ENCODE results near the gene RGS7.

The RGS7 gene

DNA sequence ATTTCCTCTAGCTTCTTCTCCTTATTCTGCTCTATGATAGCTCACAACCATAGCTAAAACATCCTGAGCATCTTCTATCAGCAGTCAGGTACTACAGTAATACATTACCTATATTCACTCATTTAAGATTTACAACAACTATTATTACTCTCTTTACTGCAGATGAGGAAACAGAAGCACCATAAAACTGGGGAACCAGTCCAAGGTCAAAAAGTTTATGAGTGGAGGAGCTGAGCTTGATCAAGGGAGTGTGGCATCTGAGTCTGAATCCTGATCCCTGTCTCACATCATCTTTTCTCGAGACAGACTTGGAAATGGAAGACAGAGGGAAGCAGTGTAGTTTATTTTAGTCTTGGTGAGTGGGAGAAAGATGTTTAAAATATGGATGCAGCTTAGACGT, 288.6 kb downstream of the RGS7 start:
- Histone ChIP-seq H3K4me2 (ENCODE audit: low read depth, low read length, poor library complexity, severe bottlenecking) (no peak overlapping the region), H3K9me2 (replicated peaks; ENCODE audit: low read depth, low read length) (no peaks in the 10 kb centered on the region)
- no peak for TF ChIP-seq CTCF (conservative IDR thresholded peaks at IDR 0.05; ENCODE audit: low read length)
- TF ChIP-seq EZH2phosphoT487 (IDR thresholded peaks at IDR 0.05; ENCODE audit: borderline replicate concordance): no peak

DNA sequence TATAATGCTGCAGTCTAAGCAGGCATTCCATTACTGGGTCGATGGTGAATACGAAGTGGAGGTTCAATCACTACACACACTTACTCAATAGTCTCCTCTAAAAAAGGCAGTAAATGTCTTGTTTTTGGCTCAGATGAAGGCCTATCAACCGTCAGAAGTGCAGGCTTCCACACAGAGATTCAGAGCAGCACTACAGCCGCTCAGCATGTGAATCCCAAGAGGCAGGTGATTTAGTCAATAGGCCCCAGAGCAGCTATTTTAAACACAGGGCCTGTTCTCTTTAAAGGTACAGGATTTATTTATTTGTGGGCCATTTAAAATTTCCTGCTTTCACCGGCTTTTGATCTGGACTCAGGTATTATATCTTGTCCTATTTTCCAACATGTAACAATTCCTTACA, 293.7 kb downstream of the RGS7 start:
- H3K4me3 ChIP-seq (ENCODE audit: low read length, poor library complexity, severe bottlenecking): no peak overlapping the region
- H4K20me1 ChIP-seq (ENCODE audit: insufficient read depth, low read length, poor library complexity, severe bottlenecking): no peaks in the 10 kb centered on the region
- no peaks in the 10 kb centered on the region; the same call in 1 of the 2 replicates for H3K9me3 ChIP-seq (ENCODE audit: insufficient read depth, low read depth, low read length)
- TF ChIP-seq EZH2phosphoT487 (IDR thresholded peaks at IDR 0.05; ENCODE audit: borderline replicate concordance) (no peak), CTCF (conservative IDR thresholded peaks at IDR 0.05; ENCODE audit: low read length) (no peak)
- no peaks in the 10 kb centered on the region for H3K36me3 ChIP-seq (ENCODE audit: insufficient read depth, low read length)
- no peaks in the 10 kb centered on the region for H3K4me1 ChIP-seq (ENCODE audit: insufficient read depth, low read length, poor library complexity, severe bottlenecking)
- H3K9ac ChIP-seq (ENCODE audit: low read depth, low read length, poor library complexity, severe bottlenecking): no peak overlapping the region
- no peak overlapping the region for H3K4me2 ChIP-seq (ENCODE audit: low read depth, low read length, poor library complexity, severe bottlenecking)
- H3K79me2 ChIP-seq (ENCODE audit: insufficient read depth, low read length): no peaks in the 10 kb centered on the region
- H3F3A ChIP-seq (ENCODE audit: low read depth): no peaks in the 10 kb centered on the region
- no peaks in the 10 kb centered on the region for H3K9me2 ChIP-seq (replicated peaks; ENCODE audit: low read depth, low read length)
- H3K27me3 ChIP-seq (ENCODE audit: insufficient read depth, low read length, poor library complexity, severe bottlenecking): no peaks in the 10 kb centered on the region
- H2AFZ ChIP-seq (ENCODE audit: low read length): no peak overlapping the region

More for the DNA sequence above, 288.6 kb downstream of the RGS7 start:
- Histone ChIP-seq H2AFZ (ENCODE audit: low read length) (no peak overlapping the region), H3K4me3 (ENCODE audit: low read length, poor library complexity, severe bottlenecking) (no peak overlapping the region), H3F3A (ENCODE audit: low read depth) (no peaks in the 10 kb centered on the region), H3K9ac (ENCODE audit: low read depth, low read length, poor library complexity, severe bottlenecking) (no peak overlapping the region), H3K36me3 (ENCODE audit: insufficient read depth, low read length) (no peaks in the 10 kb centered on the region), H3K4me1 (ENCODE audit: insufficient read depth, low read length, poor library complexity, severe bottlenecking) (no peaks in the 10 kb centered on the region), H3K9me3 (ENCODE audit: insufficient read depth, low read depth, low read length) (no peaks in the 10 kb centered on the region), H3K27me3 (ENCODE audit: insufficient read depth, low read length, poor library complexity, severe bottlenecking) (no peaks in the 10 kb centered on the region), H3K79me2 (ENCODE audit: insufficient read depth, low read length) (no peaks in the 10 kb centered on the region), H4K20me1 (ENCODE audit: insufficient read depth, low read length, poor library complexity, severe bottlenecking) (no peaks in the 10 kb centered on the region)

- no peaks in the 10 kb centered on the region for H3F3A ChIP-seq (ENCODE audit: low read depth)
- no peak overlapping the region for H3K4me3 ChIP-seq (ENCODE audit: low read length, poor library complexity, severe bottlenecking)
- H3K9me3 ChIP-seq (ENCODE audit: insufficient read depth, low read depth, low read length): no peaks in the 10 kb centered on the region; the same call in 1 of the 2 replicates
- no peaks in the 10 kb centered on the region for H4K20me1 ChIP-seq (ENCODE audit: insufficient read depth, low read length, poor library complexity, severe bottlenecking)
- no peak for TF ChIP-seq EZH2phosphoT487 (IDR thresholded peaks at IDR 0.05; ENCODE audit: borderline replicate concordance)
- TF ChIP-seq CTCF (conservative IDR thresholded peaks at IDR 0.05; ENCODE audit: low read length): no peak
- H3K4me1 ChIP-seq (ENCODE audit: insufficient read depth, low read length, poor library complexity, severe bottlenecking): no peaks in the 10 kb centered on the region
- H3K4me2 ChIP-seq (ENCODE audit: low read depth, low read length, poor library complexity, severe bottlenecking): no peak overlapping the region
- no peaks in the 10 kb centered on the region for H3K27me3 ChIP-seq (ENCODE audit: insufficient read depth, low read length, poor library complexity, severe bottlenecking)
- no peak overlapping the region for H2AFZ ChIP-seq (ENCODE audit: low read length)
- no peak overlapping the region for H3K9ac ChIP-seq (ENCODE audit: low read depth, low read length, poor library complexity, severe bottlenecking)
- no peaks in the 10 kb centered on the region for H3K79me2 ChIP-seq (ENCODE audit: insufficient read depth, low read length)
- no peaks in the 10 kb centered on the region for H3K9me2 ChIP-seq (replicated peaks; ENCODE audit: low read depth, low read length)
- no peaks in the 10 kb centered on the region for H3K36me3 ChIP-seq (ENCODE audit: insufficient read depth, low read length)
These were observed 295.9 kb downstream of the RGS7 start for GRCh38 chr1:241061062-241061461.
